ENCODE results near the gene LLGL1. TPM values are rescaled to one million over a fixed set of nuclear protein-coding genes. Genes with fewer than 3 reads are reported as not detected.

LLGL1 gene
- total RNA-seq, 1 experiment from 2014 or later = 85.1 TPM

- H3K36me3 ChIP-seq (replicated peaks; ENCODE audit: control insufficient read depth, insufficient read depth, low read length) = peaks cover 1% of the 10 kb centered on the region; the same call in 1 of the 2 replicates
- H3K4me3 ChIP-seq (ENCODE audit: insufficient read depth, low read depth, low read length) = no peak overlapping the region
- no peak for DNase-seq
- H3K27me3 ChIP-seq (ENCODE audit: control insufficient read depth, insufficient read depth, low read length) = no peaks in the 10 kb centered on the region
Measured at GRCh38 chr17:18186627-18186982, 38.8 kb upstream of the LLGL1 start.

DNA sequence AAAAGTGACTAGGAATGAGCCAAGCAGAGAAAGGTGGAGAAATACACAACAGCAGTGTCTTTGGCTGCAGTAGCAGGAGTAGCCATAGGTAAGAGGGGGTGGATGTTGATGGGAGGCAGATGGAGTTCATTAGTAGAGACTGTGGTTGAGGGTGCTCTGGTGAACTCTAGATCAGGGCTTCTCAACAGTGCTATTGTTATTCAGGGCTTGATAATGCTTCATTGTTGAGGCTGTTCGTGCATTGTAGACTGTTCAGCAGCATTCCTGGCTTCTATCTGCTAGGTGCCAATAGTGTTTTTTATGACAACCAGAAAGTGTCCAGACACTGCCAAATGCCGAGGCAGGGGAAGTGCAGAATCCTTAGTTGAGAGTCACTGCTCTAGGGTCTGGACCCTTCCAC is 38.2 kb upstream of the LLGL1 start:
- Histone ChIP-seq H3K4me3 (ENCODE audit: insufficient read depth, low read depth, low read length) (no peak overlapping the region), H3K27me3 (ENCODE audit: control insufficient read depth, insufficient read depth, low read length) (no peaks in the 10 kb centered on the region), H3K36me3 (replicated peaks; ENCODE audit: control insufficient read depth, insufficient read depth, low read length) (peaks cover 1% of the 10 kb centered on the region; the same call in 1 of the 2 replicates)
- no peak for DNase-seq

GRCh38 chr17:18187821-18188761 is 37.3 kb upstream of the LLGL1 start:
- Histone ChIP-seq H3K4me3 (ENCODE audit: insufficient read depth, low read depth, low read length) (no peak overlapping the region), H3K36me3 (replicated peaks; ENCODE audit: control insufficient read depth, insufficient read depth, low read length) (peaks cover 1% of the 10 kb centered on the region; the same call in 1 of the 2 replicates), H3K27me3 (ENCODE audit: control insufficient read depth, insufficient read depth, low read length) (no peaks in the 10 kb centered on the region)

DNA sequence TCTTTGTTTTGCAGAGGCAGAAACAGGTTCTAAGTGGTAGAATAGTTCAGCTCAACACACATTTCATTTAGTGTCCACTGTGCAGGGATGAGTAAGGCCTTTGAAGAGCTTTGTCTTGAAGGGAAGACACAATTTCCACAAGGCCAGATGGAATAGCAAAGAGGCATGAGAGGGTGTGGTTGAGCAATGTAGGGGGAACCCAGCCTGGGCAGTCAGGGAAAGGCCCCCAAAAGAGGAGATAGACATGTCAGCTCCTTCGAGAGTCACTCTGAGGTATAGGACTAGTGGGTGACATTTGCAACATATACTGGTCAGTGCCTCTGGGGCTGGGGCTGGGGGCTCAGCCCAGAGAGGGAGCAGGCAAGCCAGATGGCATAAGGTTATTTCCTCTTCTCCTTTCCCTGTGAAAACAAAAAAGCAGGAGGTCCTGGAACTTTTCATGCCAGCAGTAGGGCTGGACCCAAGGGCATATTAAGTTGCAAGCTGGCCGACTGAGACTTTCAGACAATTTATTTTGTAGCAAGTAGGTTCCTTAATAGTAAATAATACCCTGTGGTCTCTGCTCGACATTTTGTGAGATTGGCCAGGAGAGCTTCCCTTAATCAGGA is 34.7 kb upstream of the LLGL1 start:
- H3K36me3 ChIP-seq (replicated peaks; ENCODE audit: control insufficient read depth, insufficient read depth, low read length) = peaks cover 11% of the 10 kb centered on the region
- no peak overlapping the region for H3K4me3 ChIP-seq (ENCODE audit: insufficient read depth, low read depth, low read length)
- no peak for DNase-seq
- no peaks in the 10 kb centered on the region for H3K27me3 ChIP-seq (ENCODE audit: control insufficient read depth, insufficient read depth, low read length)

More at GRCh38 chr17:18187821-18188761, 37.3 kb upstream of the LLGL1 start:
- no peak for DNase-seq

DNA sequence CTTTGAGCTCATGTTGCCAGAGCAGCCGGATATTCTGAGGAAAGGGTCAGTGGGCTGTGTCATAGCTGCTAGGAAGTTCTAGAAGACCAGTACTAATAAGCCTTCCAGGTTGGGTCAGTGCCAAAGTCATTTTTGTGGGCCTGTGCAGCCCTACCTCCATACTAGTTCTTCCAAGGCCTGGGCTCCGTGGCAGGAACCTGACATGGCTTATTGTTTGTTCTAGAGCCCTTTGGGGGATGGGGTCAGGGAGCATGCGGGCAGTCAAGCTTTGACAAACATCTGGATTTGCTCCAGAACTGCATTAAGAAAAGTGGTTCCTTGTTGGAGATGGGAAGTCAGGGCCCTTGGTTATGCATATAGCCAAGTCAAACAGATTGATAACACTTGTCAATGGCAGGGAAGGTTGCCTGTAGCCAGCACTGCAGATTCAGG is 34.2 kb upstream of the LLGL1 start:
- Histone ChIP-seq H3K36me3 (replicated peaks; ENCODE audit: control insufficient read depth, insufficient read depth, low read length) (peaks cover 13% of the 10 kb centered on the region), H3K27me3 (ENCODE audit: control insufficient read depth, insufficient read depth, low read length) (no peaks in the 10 kb centered on the region), H3K4me3 (ENCODE audit: insufficient read depth, low read depth, low read length) (no peak overlapping the region)
- no peak for DNase-seq

- DNase-seq = peak; percentile 83
- H3K27me3 ChIP-seq (ENCODE audit: control insufficient read depth, insufficient read depth, low read length) = no peaks in the 10 kb centered on the region
- H3K36me3 ChIP-seq (replicated peaks; ENCODE audit: control insufficient read depth, insufficient read depth, low read length) = peaks cover 13% of the 10 kb centered on the region
- H3K4me3 ChIP-seq (ENCODE audit: insufficient read depth, low read depth, low read length) = no peak overlapping the region
Measured at GRCh38 chr17:18191967-18192366, 33.5 kb upstream of the LLGL1 start.

GRCh38 chr17:18194394-18194793 is 31.0 kb upstream of the LLGL1 start:
- H3K36me3 ChIP-seq (replicated peaks; ENCODE audit: control insufficient read depth, insufficient read depth, low read length) = peaks cover 28% of the 10 kb centered on the region

DNA sequence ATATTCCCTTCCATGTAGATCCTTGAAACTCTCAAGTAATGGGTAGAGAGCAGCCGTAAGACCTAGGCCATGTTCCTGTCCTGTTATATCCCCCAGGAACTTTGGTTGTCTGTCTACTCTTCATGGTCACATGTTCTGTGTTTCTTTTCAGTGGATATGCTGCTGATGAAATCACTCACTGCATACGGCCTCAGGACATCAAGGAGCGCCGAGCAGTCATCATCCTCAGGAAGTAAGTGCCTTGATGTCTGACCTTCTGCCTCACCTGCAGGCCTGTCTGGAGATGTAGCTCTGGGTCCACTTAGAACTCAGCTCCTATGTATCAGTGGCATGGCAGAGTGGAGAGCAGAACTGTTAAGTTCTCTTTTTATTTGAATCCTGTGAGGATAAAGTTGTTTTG is 30.6 kb upstream of the LLGL1 start:
- H3K27me3 ChIP-seq (ENCODE audit: control insufficient read depth, insufficient read depth, low read length) = no peaks in the 10 kb centered on the region
- H3K36me3 ChIP-seq (replicated peaks; ENCODE audit: control insufficient read depth, insufficient read depth, low read length) = peaks cover 28% of the 10 kb centered on the region
- DNase-seq = no peak
- H3K4me3 ChIP-seq (ENCODE audit: insufficient read depth, low read depth, low read length) = no peak overlapping the region

More at GRCh38 chr17:18194394-18194793, 31.0 kb upstream of the LLGL1 start:
- no peak for DNase-seq
- Histone ChIP-seq H3K27me3 (ENCODE audit: control insufficient read depth, insufficient read depth, low read length) (no peaks in the 10 kb centered on the region), H3K4me3 (ENCODE audit: insufficient read depth, low read depth, low read length) (no peak overlapping the region)

- H3K4me3 ChIP-seq (ENCODE audit: insufficient read depth, low read depth, low read length) = no peak overlapping the region
- no peaks in the 10 kb centered on the region for H3K27me3 ChIP-seq (ENCODE audit: control insufficient read depth, insufficient read depth, low read length)
- H3K36me3 ChIP-seq (replicated peaks; ENCODE audit: control insufficient read depth, insufficient read depth, low read length) = peaks cover 28% of the 10 kb centered on the region
- no peak for DNase-seq
Measured at GRCh38 chr17:18195246-18195645, 30.2 kb upstream of the LLGL1 start.

DNA sequence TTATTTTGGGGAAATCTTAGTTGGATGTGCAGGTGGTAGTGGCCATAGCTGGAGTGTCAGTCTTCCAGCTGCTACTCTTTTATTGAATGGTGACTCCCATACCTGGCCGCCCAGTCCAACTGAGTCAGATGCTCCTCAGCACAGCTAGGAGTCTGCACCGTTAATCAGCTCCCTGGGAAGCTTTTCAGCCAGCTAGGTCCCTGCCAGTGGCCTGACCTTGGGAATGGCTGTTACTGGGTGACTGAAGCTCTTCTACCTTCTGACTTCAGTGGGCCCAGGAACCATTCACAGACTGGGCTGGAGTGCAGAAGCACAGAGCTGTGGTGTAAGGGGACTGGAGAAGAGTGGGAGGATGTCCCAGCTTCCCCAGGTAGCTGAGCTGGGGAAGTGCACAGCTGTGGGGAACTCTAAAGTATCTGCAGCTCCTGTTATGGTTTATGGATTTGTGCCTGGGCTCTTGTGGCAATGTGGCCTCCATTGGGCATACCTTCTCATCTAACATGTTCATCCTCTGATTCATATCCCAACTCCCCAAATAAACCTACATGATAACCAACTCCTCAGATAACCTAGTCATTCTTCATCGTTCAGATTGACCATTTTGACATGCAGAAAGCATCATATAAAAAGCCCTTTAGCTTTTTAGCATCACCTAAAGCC is 27.8 kb upstream of the LLGL1 start:
- no peak overlapping the region for H3K4me3 ChIP-seq (ENCODE audit: insufficient read depth, low read depth, low read length)
- H3K27me3 ChIP-seq (ENCODE audit: control insufficient read depth, insufficient read depth, low read length) = no peaks in the 10 kb centered on the region
- peaks cover 31% of the 10 kb centered on the region for H3K36me3 ChIP-seq (replicated peaks; ENCODE audit: control insufficient read depth, insufficient read depth, low read length)
- no peak for DNase-seq

GRCh38 chr17:18198530-18198929 is 26.9 kb upstream of the LLGL1 start:
- peaks cover 33% of the 10 kb centered on the region for H3K36me3 ChIP-seq (replicated peaks; ENCODE audit: control insufficient read depth, insufficient read depth, low read length)
- no peak overlapping the region for H3K4me3 ChIP-seq (ENCODE audit: insufficient read depth, low read depth, low read length)
- no peak for DNase-seq
- no peaks in the 10 kb centered on the region for H3K27me3 ChIP-seq (ENCODE audit: control insufficient read depth, insufficient read depth, low read length)

GRCh38 chr17:18201108-18201507 is 24.3 kb upstream of the LLGL1 start:
- Histone ChIP-seq H3K4me3 (ENCODE audit: insufficient read depth, low read depth, low read length) (no peak overlapping the region), H3K27me3 (ENCODE audit: control insufficient read depth, insufficient read depth, low read length) (no peaks in the 10 kb centered on the region), H3K36me3 (replicated peaks; ENCODE audit: control insufficient read depth, insufficient read depth, low read length) (peaks cover 24% of the 10 kb centered on the region)
- DNase-seq = no peak

DNA sequence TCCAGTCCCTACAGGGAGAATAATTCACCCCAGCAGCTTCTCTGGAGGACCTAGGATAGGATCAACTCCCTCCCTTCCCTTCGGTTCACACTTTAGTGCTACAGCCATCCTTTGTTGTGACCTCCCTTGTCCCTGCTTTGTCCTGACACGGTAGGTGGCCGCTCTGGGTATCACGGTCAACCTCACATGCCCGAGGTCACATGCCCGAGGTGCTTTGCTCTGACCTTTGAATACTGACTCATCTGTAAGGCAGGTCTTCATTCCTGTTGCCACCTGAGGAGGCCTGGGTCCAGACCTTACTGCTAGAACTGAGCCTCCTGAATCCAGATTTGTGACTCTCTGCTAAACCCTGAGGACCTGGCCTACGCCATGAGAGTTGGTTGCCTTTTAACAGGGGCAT is 22.1 kb upstream of the LLGL1 start:
- Histone ChIP-seq H3K36me3 (replicated peaks; ENCODE audit: control insufficient read depth, insufficient read depth, low read length) (peaks cover 19% of the 10 kb centered on the region), H3K4me3 (ENCODE audit: insufficient read depth, low read depth, low read length) (no peak overlapping the region), H3K27me3 (ENCODE audit: control insufficient read depth, insufficient read depth, low read length) (no peaks in the 10 kb centered on the region)
- DNase-seq = peak; percentile 72

GRCh38 chr17:18205861-18206260 is 19.6 kb upstream of the LLGL1 start:
- DNase-seq = no peak
- no peaks in the 10 kb centered on the region for H3K27me3 ChIP-seq (ENCODE audit: control insufficient read depth, insufficient read depth, low read length)
- H3K4me3 ChIP-seq (ENCODE audit: insufficient read depth, low read depth, low read length) = no peak overlapping the region
- peaks cover 22% of the 10 kb centered on the region for H3K36me3 ChIP-seq (replicated peaks; ENCODE audit: control insufficient read depth, insufficient read depth, low read length)

DNA sequence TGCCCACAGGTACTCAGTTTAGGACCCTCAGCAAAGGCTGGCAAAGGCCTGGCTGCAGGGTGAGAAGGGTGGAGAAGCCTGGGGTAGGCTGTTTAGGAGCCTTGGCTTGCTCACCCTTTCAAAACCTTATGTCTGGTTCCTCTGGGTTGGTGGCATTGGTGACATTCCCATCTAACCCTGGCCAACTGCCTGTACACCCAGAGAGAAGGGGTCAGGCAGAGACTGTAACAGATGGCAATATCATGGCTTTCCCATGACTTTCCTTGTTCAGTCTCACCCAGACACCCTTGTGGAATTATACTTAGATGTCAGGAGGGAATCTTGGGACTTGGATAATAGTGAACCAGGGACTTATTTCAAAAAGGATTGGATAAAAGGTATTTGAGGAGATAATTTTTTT is 18.5 kb upstream of the LLGL1 start:
- peaks cover 21% of the 10 kb centered on the region for H3K36me3 ChIP-seq (replicated peaks; ENCODE audit: control insufficient read depth, insufficient read depth, low read length)
- DNase-seq = no peak
- H3K27me3 ChIP-seq (ENCODE audit: control insufficient read depth, insufficient read depth, low read length) = no peaks in the 10 kb centered on the region
- H3K4me3 ChIP-seq (ENCODE audit: insufficient read depth, low read depth, low read length) = no peak overlapping the region
